Right lung (tissue), 10 donors: Measurements from ENCODE around the gene NUP153. TPM values are rescaled to one million over a fixed set of nuclear protein-coding genes. Genes with fewer than 3 reads are reported as not detected.
"Not testable (repeated sequence)": the region's sequence is repeated elsewhere in the genome, so short reads cannot be mapped to it uniquely, and the experiment has no call there.

ENCODE experiments used
- DNase-seq, 2 donors: peaks; one replicate each; pipeline ENCODE4 v3.0.0-alpha.2; 2013
- long read RNA-seq, 8 donors: transcript quantifications; one replicate each; lab custom pipeline, GENCODE V29; 2026
- polyA plus RNA-seq, 5 donors: library from polyadenylated mRNA; unstranded; fragments of 120-200 nt; gene quantifications; one replicate each; pipeline versions ENCODE4 v1.2.1 to v1.2.3, GENCODE V29; 2013; ENCODE audit warnings: inconsistent platforms in 1 of 5, low replicate concordance in 1 of 5; ENCODE audit not compliant: insufficient read length in 5 of 5, insufficient read depth in 1 of 5

NUP153 gene
- 10 to 100 TPM; 36.6 to 53.3 (median 47.1) TPM for polyA plus RNA-seq
- long read RNA-seq, donor 1, full-length matches to known transcripts: 1 of 6 reads
- long read RNA-seq, donor 1, partial matches to known transcripts: 5 of 6 reads
- long read RNA-seq, donor 1, other reads (novel, unspliced or antisense): 0 of 6 reads
- long read RNA-seq, donor 2, partial matches to known transcripts: 9 of 9 reads
- long read RNA-seq, donor 2, other reads (novel, unspliced or antisense): 0 of 9 reads
- long read RNA-seq, donor 3, partial matches to known transcripts: 5 of 5 reads
- long read RNA-seq, donor 3, other reads (novel, unspliced or antisense): 0 of 5 reads
- long read RNA-seq, donor 4, full-length matches to known transcripts: 1 of 1 reads
- long read RNA-seq, donor 4, partial matches to known transcripts: 0 of 1 reads
- long read RNA-seq, donor 4, other reads (novel, unspliced or antisense): 0 of 1 reads
- long read RNA-seq, donor 5, partial matches to known transcripts: 21 of 21 reads
- long read RNA-seq, donor 5, other reads (novel, unspliced or antisense): 0 of 21 reads
- long read RNA-seq, donor 6, full-length matches to known transcripts: 1 of 1 reads
- long read RNA-seq, donor 6, partial matches to known transcripts: 0 of 1 reads
- long read RNA-seq, donor 6, other reads (novel, unspliced or antisense): 0 of 1 reads
- long read RNA-seq, donor 7, full-length matches to known transcripts: 2 of 7 reads
- long read RNA-seq, donor 7, partial matches to known transcripts: 5 of 7 reads
- long read RNA-seq, donor 7, other reads (novel, unspliced or antisense): 0 of 7 reads
- long read RNA-seq, donor 8, partial matches to known transcripts: 12 of 12 reads
- long read RNA-seq, donor 8, other reads (novel, unspliced or antisense): 0 of 12 reads

- DNase-seq: peak; percentile 99
Measured at GRCh38 chr6:17706580-17707370, at the start of gene NUP153. TSS of gene NUP153 (minus strand) at chr6:17706925. CDS start at chr6:17706387, 538 bp downstream.

GRCh38 chr6:17754254-17754653 lies 47.5 kb upstream of the NUP153 start:
- no peak for DNase-seq

GRCh38 chr6:17745324-17745723 lies 38.6 kb upstream of the NUP153 start:
- DNase-seq: not testable (repeated sequence)

- DNase-seq: not testable (repeated sequence)
Measured at GRCh38 chr6:17744757-17745308, 38.1 kb upstream of the NUP153 start.

- no peak for DNase-seq
Measured at GRCh38 chr6:17744019-17744756, 37.5 kb upstream of the NUP153 start.

- no peak for DNase-seq
Measured at GRCh38 chr6:17741507-17741906, 34.8 kb upstream of the NUP153 start.

GRCh38 chr6:17740559-17741220 lies 34.0 kb upstream of the NUP153 start:
- DNase-seq: no peak

- DNase-seq: no peak
Measured at GRCh38 chr6:17737704-17738252, 31.1 kb upstream of the NUP153 start.

- DNase-seq: not testable (repeated sequence)
Measured at GRCh38 chr6:17735311-17735710, 28.6 kb upstream of the NUP153 start.

GRCh38 chr6:17730078-17730704 lies 23.5 kb upstream of the NUP153 start:
- DNase-seq: no peak

- no peak for DNase-seq
Measured at GRCh38 chr6:17729223-17730077, 22.7 kb upstream of the NUP153 start.

GRCh38 chr6:17728551-17729222 lies 22.0 kb upstream of the NUP153 start:
- no peak for DNase-seq

GRCh38 chr6:17725083-17725482 lies 18.4 kb upstream of the NUP153 start:
- DNase-seq: peak in 1 of 2 donors; percentile 40

GRCh38 chr6:17724341-17724740 lies 17.6 kb upstream of the NUP153 start:
- no peak for DNase-seq

GRCh38 chr6:17721671-17722070 lies 14.9 kb upstream of the NUP153 start:
- DNase-seq: no peak

- DNase-seq: no peak
Measured at GRCh38 chr6:17719323-17720041, 12.8 kb upstream of the NUP153 start.

GRCh38 chr6:17716221-17716620 lies 9.5 kb upstream of the NUP153 start:
- DNase-seq: no peak
